ENCODE measurements around the gene PLA2G2E.
"Not testable (repeated sequence)": the region's sequence is repeated elsewhere in the genome, so short reads cannot be mapped to it uniquely, and the experiment has no call there.

The PLA2G2E gene

DNA sequence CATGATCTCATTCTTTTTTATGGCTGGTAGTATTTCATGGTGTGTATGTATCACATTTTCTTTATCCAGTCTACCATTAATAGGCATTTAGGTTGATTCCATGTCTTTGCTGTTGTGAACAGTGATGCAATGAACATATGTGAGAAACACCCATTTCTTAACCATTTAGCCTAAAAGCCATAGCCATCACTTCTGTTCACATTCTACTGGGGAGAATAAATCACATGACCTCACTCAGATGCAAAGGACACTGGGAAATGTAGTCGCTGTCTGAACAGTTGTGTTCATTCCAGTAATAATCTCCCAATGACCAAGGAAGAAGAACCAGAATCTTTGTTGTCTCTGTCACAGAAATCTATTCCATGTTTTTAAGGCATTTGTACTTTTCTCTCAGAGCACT is 15.1 kb upstream of the PLA2G2E start:
- TF ChIP-seq, protein P1, sequence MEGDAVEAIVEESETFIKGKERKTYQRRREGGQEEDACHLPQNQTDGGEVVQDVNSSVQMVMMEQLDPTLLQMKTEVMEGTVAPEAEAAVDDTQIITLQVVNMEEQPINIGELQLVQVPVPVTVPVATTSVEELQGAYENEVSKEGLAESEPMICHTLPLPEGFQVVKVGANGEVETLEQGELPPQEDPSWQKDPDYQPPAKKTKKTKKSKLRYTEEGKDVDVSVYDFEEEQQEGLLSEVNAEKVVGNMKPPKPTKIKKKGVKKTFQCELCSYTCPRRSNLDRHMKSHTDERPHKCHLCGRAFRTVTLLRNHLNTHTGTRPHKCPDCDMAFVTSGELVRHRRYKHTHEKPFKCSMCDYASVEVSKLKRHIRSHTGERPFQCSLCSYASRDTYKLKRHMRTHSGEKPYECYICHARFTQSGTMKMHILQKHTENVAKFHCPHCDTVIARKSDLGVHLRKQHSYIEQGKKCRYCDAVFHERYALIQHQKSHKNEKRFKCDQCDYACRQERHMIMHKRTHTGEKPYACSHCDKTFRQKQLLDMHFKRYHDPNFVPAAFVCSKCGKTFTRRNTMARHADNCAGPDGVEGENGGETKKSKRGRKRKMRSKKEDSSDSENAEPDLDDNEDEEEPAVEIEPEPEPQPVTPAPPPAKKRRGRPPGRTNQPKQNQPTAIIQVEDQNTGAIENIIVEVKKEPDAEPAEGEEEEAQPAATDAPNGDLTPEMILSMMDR (IDR thresholded peaks at IDR 0.05; ENCODE audit: extremely low read depth, insufficient read depth, missing control alignments), result no peak
- no peak for DNase-seq (ENCODE audit: low spot score)
- in situ Hi-C loops (cut with MboI; ENCODE audit: low pct_unique_long_range_greater_than_20kb, low sequenced_read_pairs, unreplicated experiment), result no loop called here

DNA sequence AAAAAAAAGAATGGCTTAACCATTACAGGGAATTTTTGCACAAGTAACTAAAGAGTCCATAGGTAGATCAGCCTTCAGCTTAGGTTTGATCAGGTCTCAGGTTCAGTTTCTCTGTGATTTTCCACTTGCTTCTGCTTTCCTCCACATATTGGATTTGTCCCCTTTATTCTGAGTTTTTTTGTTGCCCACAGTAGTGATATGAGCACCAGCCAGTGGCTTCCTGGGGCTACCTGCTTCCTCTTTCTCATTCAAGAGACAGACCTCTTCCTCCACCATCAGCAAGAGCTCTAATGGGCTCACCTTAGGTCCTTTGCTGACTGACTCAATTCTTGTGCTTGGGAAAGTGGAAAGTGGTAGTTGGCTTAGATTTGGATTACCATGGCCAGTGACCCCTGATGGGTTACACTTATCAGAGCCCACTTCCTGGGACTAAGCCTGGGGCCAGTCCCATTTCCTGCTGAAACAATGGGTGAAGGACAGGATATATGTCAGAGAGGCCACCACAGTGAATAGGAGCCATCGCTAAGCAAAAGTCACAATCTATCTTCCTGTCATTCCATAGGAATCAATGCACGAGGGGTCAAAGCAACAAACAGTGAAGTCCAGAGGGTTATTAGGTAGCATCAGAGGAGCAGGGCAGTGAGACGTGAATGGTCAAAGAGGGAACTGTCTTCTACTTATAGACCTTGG is 12.8 kb upstream of the PLA2G2E start:
- TF ChIP-seq, protein P1 (IDR thresholded peaks at IDR 0.05; ENCODE audit: extremely low read depth, insufficient read depth, missing control alignments), result no peak
- no peak for DNase-seq (ENCODE audit: low spot score)
- in situ Hi-C loops (cut with MboI; ENCODE audit: low pct_unique_long_range_greater_than_20kb, low sequenced_read_pairs, unreplicated experiment), result no loop called here

DNA sequence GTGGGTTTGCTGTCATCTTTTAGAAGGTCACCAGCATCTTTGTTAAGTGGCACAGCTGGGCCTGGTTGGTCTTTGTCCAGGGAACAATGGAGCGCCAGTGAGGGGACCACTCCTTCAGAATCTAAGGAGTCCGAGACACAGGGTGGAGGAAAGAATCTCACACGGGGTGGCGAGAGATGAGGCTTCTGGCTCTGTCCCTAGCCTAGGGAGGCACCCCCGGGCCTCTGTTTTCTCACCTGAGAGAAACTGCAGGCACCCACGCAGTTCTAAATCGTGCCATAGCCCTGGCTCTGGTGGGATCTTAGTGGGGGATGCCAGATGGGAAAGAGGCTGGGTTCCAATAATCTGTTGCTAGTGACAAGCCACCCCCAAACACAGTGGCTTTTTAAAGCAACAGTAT is 10.9 kb upstream of the PLA2G2E start:
- no peak for DNase-seq (ENCODE audit: low spot score)
- TF ChIP-seq, protein P1 (IDR thresholded peaks at IDR 0.05; ENCODE audit: extremely low read depth, insufficient read depth, missing control alignments), result no peak
- in situ Hi-C loops (cut with MboI; ENCODE audit: low pct_unique_long_range_greater_than_20kb, low sequenced_read_pairs, unreplicated experiment), result no loop called here

DNA sequence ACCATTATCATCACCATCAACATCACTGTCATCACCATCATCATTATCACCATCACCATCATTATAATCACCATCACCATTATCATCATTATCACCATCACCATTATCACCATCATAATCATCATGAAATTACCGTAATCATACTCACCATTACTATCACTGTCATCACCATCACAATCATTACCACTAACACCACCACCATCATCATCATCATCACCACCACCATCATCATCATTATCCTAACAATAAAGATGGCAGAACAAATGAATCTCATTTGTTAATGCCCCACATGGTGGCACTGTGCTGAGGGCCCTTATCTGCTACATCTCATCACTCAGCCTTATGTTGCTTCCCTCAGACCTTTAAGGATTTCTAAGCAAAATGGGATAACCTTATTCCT is 9.4 kb upstream of the PLA2G2E start:
- TF ChIP-seq, protein P1 (IDR thresholded peaks at IDR 0.05; ENCODE audit: extremely low read depth, insufficient read depth, missing control alignments), result no peak
- in situ Hi-C loops (cut with MboI; ENCODE audit: low pct_unique_long_range_greater_than_20kb, low sequenced_read_pairs, unreplicated experiment), result no loop called here
- DNase-seq (ENCODE audit: low spot score), result no peak

DNA sequence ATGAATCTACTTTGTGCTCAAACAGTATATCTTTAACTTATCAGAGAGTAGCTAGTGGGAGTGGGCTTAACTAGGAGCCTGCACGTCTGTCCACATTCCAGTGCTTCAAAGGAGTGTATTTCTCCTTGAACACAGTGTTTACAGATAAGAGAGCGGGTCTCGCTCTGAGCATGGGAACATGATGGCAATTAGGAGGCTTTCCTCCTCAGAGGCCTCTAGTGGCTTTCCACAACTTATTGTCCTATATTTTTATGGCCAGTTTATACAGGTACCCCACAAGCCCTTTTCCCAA is 3.7 kb upstream of the PLA2G2E start:
- in situ Hi-C loops (cut with MboI; ENCODE audit: low pct_unique_long_range_greater_than_20kb, low sequenced_read_pairs, unreplicated experiment); DNase-seq (ENCODE audit: low spot score): not testable (repeated sequence)

DNA sequence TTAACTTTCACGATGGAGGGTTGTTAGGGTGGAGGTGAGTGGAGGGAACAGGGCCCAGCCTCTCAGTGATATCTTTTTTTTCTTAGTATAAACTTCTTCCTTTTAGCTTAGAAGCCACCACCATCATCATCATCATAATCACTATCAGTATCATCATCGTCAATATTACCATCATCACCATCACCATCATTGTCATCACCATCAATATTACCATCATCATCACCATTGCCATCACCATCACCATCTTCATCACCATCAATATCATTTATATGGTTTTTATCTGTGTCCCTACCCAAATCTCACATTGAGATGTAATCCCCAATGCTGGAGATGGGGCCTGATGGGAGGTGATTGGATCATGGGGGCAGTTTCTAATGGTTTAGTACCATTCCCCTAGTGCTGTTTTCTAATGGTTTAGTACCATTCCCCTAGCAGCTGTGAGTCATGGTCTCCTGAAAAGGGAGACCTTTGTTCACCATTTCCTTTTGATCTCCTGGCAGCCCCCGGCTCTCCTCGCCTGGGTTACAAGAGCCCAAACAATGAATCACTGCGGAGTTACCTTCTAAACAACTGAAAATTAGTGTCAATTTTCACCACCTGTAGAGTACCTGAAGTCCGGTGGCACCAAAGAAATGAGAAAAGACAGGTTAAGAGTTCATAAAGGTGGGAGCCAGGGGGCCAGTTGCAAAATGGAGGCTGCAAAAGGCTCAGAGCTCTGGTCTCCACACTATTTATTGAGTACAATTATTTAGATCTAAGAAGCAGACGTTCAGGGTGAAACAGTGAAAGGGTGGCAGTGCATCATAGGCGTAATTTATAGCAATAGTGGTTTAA is 3.1 kb upstream of the PLA2G2E start:
- DNase-seq (ENCODE audit: low spot score), result no peak
- TF ChIP-seq, protein P1 (IDR thresholded peaks at IDR 0.05; ENCODE audit: extremely low read depth, insufficient read depth, missing control alignments), result no peak
- in situ Hi-C loops (cut with MboI; ENCODE audit: low pct_unique_long_range_greater_than_20kb, low sequenced_read_pairs, unreplicated experiment), result no loop called here

DNA sequence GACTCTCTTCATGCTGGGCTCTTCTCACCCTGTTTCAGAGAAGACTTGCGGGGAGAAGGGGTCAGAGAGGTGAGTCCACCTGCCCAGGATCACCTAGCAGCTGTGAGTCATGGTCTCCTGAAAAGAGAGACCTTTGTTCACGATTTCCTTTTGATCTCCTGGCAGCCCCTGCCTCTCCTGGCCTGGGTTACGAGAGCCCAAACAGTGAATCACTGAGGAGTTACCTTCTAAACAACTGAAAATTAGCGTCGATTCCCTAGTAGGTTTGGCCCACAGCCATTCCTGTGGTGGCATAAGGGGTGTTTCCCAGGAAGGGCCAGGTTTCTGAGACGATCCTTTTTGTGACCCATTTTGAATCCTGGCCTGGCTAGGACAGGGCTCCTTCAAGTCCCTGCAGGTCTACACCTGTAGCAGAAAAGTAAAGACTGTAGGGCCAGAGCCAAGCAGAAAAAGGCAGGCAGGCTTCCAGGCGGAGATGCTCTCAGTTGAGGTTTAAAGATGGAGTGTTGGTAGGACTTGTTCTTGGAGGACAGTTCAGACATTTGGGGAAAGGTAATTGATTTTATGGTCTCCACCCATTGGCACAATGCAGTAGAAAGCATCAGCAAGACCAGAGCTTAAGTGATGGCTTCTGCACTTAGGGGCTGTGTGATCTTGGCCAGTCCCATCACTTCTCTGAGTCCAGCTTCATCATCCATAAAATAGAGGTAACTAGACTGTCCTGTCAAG is 2.1 kb upstream of the PLA2G2E start:
- TF ChIP-seq, protein P1 (IDR thresholded peaks at IDR 0.05; ENCODE audit: extremely low read depth, insufficient read depth, missing control alignments), result no peak
- no peak for DNase-seq (ENCODE audit: low spot score)
- in situ Hi-C loops (cut with MboI; ENCODE audit: low pct_unique_long_range_greater_than_20kb, low sequenced_read_pairs, unreplicated experiment), result no loop called here
